Left renal cortex interstitium (tissue), 4 donors: Measurements from ENCODE around the gene RPL29. TPM values are rescaled to one million over a fixed set of nuclear protein-coding genes. Genes with fewer than 3 reads are reported as not detected.

Experiments
- DNase-seq, 4 donors: peaks; one replicate each; pipeline ENCODE4 v3.0.0-alpha.2; 2013; ENCODE audit warnings: low read depth in 4 of 4, low spot score in 2 of 4, missing footprints in 1 of 4
- polyA plus RNA-seq, 4 donors: library from polyadenylated mRNA; unstranded; fragments of 120-200 nt; gene quantifications; one replicate each; pipeline ENCODE4 v1.2.1, GENCODE V29; 2013; ENCODE audit not compliant: insufficient read length in 4 of 4

The RPL29 gene
- polyA plus RNA-seq, 4 donors, result 1,583 to 1,933 (median 1,778) TPM

GRCh38 chr3:51967384-51968169, 28.1 kb downstream of the RPL29 start, which contains the start of gene PCBP4:
Gene PCBP4 (minus strand): TSS chr3:51967454. CDS start chr3:51961240, 6,214 bp downstream.
- peak in 1 of 4 donors; percentile 45 for DNase-seq

DNA sequence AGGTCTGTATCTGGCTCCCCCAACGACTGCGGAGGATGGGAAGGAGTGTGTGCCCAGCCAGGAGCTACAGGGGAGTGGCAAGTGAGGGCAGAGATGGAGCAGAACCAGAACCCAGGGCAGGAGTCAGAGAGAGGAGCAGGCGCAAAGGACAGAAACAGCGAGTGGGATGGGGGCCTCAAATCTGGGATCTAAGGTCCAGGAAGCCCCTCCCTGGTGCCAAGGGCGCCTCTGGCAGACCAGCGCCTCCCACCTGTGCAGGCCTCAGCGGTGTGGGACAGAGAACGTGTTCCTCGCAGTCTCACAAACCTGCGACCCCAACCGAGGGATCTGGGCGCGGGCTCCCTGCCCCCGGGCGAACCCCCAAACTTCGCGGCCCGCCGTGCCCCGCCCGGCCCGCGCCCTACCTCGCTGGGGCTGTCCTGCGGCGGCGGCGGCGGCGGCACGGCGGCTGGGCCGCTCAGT, 28.7 kb downstream of the RPL29 start:
- no peak for DNase-seq

DNA sequence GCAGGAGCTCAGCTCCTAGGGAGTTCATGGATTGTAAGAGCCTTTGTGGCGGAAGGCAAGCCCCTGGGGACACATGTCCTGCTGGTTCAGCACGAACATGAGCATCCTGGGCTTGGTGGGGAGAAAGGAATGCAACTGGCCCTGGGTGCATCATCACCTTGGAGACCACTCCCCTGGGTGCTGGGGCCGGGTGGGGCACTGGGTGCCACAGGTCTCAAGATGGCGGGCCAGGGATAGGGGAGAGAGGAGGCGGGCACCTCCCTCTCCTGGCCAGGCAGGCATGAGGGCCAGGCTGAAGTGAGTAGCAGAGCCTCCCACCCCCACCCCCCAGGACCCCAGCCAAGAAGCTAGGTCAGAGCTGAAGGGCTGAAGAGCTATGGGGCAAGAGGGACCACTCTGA, 29.2 kb downstream of the RPL29 start:
- DNase-seq, result no peak

DNA sequence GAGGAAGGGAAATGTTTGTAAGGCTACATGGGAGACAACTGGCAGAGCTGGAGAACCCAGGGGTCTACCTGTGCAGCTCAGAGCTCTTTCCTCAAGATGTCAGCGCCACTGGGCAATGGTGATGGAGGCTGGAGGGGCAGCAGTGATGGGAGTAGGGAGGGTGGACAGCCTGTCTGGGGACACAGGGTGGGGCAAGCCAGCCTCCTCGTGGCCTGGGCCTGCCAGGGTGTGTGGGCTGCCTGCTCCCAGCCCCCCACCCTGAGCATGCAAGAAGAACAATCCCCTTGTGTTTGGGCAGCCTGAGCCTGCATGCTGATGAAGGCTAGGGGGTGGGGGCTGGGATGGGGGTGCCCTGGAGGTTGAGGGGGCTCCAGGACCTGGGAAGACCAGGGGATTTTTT, 29.7 kb downstream of the RPL29 start:
- no peak for DNase-seq

- DNase-seq, result no peak
These were observed 31.2 kb downstream of the RPL29 start for GRCh38 chr3:51964521-51964920.

DNA sequence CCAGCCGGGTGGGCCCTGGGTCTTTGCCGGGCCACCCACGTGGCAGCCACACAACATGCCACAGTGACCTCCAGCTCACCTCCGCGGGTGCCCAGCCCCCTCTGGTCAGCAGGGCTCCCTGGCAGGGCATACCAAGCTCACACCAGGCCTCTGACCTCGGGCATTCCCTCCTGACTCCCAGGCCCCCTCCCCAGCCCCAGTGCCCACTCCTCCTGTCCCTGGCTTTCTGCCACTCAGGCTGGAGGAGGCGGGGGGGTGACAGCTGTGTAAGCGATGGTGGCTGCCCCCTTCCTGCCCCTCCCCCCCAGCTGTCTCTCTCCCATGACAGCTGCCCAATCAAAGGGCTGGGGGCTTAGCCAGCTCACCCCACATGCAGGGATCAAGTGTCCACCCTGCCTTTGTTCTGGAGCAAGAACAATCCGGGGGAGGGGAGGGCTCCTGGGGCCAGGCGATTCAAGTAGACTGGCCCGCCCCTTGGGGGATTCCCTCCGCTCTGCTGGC, 31.7 kb downstream of the RPL29 start:
- DNase-seq, result peak in 1 of 4 donors; percentile 51

DNA sequence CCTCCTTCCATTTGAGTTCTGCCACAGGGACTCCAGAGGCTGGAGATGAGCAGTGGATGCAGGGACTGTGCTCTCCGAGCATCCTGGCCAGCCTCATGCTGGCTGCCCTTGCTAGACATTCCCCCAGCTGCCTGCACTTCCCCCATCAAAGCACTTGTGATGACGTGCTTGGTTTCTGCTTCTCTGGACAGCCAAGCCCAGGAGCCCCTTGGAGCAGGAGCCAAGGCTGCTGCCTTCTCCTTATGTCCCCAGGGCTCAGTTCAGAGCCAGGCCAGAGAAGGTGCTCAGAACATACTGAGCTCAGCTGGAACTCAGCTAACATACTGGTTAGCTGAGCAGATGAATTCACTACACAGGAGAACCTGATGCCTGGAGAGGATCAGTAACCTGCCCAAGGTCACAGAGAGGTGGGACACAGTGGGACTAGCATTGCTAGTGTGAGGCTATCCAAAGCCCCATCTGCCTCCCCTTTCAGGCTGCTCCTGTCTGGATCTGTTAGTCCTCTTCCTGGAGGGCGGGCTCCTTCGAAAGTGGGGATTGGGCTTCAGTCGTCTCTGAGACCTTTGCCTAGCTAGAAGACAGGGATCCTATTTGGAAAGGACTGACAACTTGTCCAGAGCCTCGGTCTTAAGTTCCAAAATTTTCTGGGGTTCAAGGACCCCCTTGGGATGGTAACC, 32.7 kb downstream of the RPL29 start:
- no peak for DNase-seq

DNA sequence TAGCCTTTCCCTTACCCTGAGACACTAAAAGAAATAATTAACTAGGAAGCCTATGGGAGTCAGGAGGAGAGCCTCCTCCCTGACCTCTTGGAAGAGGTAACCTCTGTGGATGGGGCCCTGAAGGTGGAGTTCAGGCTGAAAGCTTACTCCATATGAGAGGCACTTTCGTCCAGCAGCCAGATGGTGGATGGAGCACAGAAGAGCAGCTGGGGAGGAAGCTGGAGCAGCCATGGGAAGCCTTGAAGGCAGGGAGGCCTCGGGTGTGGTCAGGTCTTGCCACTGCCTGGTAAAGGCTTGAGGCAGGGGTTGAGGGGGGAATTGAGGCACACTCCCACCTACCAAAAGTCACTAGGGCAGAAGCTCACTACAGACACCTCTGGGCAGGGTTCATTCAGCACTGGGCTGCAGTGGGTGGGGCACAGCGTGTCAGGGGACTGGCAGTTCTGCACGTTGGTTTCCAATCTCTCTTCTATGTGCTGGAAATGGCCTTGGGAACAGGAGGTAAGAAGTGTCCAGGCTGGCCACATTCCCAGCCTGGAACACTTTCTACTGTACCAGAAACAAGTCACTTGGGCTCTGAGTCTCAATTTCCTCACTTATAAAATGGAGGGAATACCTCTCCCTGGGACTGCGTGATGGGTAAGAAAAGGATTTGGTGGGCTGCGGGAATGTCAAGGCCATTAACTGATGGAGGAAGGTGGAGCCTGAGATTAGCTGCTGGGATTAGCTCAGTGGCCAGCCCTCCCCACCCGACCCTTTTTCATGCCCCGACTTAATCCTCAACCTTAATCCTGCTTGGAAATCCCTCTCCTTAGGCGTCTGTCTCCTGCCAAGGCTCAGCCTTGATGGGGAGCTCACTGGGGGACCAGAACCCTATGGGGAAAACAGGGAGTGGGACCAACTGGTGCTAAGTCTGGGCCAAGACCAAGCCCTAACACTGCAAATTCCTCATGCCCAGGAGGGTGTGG, 33.8 kb downstream of the RPL29 start:
- no peak for DNase-seq

DNA sequence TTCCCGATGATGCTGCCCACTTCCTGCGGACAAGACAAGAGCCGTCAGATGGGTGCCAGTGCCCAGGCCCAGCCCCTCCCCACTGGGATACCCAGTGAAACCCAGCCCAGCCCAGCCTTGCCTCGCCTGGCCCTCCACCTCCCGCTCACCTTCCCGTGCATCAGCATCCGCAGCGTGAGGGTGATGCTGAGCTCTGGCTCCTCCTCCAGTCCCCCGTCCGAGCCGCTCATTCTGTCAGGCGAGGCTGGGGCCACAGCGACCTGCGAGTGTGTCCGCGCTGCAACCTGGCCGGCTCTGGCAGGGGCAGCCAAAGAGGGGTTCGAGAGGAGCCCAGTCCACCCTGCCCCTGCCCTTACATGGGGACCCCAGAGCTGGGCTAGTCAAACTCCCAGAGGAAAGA, 34.7 kb downstream of the RPL29 start:
- DNase-seq, result no peak

DNA sequence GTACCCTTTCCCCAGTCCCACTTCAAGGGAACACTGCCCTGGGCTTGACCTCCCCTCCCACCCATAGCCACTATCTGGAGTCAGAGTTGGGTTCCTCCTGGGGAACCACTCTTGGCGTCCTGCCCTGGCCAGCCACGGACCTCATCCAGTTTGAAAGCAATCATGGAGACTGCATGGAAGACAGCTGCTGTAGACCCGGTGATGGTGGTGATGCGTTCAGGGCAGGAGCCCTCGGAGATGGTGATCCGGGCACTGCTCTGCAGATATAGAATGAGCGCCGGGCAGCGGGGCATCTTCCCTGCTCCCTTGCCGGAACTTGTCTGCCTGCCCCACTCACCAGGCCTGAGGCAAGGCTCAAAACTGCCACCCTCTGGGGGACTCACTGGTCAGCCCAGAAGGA, 35.3 kb downstream of the RPL29 start:
- DNase-seq, result no peak

GRCh38 chr3:51959651-51960050, 36.0 kb downstream of the RPL29 start:
- no peak for DNase-seq

DNA sequence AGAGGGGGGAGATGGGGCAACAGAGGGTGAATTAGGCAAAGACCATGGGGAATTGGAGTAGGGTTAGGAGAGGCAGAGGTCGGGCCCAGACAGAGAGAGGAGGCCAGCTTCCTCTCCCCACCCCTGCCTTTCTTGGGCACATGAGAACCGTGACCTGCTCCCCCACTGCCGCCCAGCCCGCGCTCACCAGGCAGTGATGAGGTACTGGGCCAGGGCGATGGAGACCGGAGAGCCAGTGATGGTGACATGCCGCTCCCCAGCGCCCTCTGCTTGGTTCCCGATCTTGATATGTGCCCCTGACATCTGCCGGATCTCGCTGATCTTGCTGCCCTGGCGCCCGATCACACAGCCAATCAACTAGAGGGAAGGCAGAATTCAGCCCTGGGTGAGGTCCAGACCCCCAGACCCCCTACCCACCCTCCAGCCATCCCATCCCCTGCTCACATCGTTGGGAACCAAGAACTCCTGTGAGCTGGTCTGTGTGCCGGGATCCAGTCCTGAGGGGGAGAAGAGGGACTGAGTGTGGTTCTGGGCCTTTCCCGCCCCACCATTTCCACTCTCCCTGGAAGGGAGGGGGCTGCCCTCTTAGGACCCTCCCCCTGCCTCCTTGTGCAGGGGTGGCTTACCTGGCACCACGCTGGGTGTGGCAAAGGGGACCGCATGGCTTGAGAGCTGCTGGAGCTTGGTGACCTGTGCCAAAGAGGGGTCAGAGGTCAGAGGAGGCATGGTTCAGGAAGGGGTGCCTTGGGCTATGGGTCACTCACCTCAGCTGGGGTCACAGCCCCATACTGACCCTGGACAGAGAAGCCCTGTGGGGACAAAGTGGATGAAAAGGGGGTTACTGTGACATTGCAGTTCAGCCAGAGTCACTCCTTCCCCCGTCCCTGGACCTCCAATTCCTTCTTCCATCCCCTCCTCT, 36.8 kb downstream of the RPL29 start:
- DNase-seq, result no peak

GRCh38 chr3:51957520-51958205, 38.0 kb downstream of the RPL29 start:
- DNase-seq, result no peak

DNA sequence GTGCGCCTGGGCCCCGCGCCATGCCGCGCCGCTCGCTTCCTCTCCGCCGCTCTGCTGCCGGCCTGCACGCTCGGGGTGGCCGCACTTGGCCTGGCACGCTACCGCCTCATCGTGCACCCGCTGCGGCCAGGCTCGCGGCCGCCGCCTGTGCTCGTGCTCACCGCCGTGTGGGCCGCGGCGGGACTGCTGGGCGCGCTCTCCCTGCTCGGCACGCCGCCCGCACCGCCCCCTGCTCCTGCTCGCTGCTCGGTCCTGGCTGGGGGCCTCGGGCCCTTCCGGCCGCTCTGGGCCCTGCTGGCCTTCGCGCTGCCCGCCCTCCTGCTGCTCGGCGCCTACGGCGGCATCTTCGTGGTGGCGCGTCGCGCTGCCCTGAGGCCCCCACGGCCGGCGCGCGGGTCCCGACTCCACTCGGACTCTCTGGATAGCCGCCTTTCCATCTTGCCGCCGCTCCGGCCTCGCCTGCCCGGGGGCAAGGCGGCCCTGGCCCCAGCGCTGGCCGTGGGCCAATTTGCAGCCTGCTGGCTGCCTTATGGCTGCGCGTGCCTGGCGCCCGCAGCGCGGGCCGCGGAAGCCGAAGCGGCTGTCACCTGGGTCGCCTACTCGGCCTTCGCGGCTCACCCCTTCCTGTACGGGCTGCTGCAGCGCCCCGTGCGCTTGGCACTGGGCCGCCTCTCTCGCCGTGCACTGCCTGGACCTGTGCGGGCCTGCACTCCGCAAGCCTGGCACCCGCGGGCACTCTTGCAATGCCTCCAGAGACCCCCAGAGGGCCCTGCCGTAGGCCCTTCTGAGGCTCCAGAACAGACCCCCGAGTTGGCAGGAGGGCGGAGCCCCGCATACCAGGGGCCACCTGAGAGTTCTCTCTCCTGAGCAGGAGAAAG, 39.6 kb downstream of the RPL29 start:
- DNase-seq, result peak in 1 of 4 donors; percentile 41

GRCh38 chr3:51955175-51955892, 40.4 kb downstream of the RPL29 start, which contains the start of gene GPR62:
Gene GPR62 (plus strand): TSS chr3:51955381. CDS start chr3:51955653, 272 bp downstream.
- DNase-seq, result no peak

- DNase-seq, result no peak
These were observed 41.0 kb downstream of the RPL29 start for GRCh38 chr3:51954713-51955112.

GRCh38 chr3:51954105-51954504, 41.6 kb downstream of the RPL29 start:
- DNase-seq, result no peak
